Tongue (tissue), 2 donors: Measurements from ENCODE around the gene IL6R. TPM values are rescaled to one million over a fixed set of nuclear protein-coding genes. Genes with fewer than 3 reads are reported as not detected.
"Not testable (repeated sequence)": the region's sequence is repeated elsewhere in the genome, so short reads cannot be mapped to it uniquely, and the experiment has no call there.

Source experiments
- DNase-seq: peaks from one replicate; pipeline ENCODE4 v3.0.0-alpha.2; 2015
- total RNA-seq: library from RNA; depleted of rRNA; stranded (reverse); fragments of >200 nt; gene quantifications from one replicate; pipeline ENCODE4 v1.2.3, GENCODE V29; 2014

The IL6R gene
- total RNA-seq, 1 donor from 2014 or later: 35.0 TPM

- no peak for DNase-seq
Observed at GRCh38 chr1:154483941-154484803, 79.0 kb downstream of the IL6R start.

DNA sequence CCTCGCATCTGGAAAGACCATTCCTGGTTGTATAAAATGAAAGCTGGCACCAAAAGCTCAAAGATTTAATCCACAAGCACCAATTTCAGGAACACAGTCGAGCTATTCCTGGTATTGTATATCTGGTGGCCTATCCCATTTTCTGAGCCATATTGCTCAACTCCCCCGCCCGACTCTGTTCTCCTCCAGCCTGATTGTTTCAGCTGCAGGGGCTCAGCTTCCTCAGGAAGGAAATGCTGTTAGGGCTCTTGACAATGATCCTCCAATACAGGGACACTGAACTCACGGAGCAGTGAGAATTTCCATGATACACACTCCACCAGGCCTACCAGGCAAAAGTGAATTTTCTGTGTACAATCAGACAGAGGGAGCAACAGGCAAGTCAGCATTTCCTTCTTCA lies 80.0 kb downstream of the IL6R start:
- DNase-seq: peak; percentile 22

DNA sequence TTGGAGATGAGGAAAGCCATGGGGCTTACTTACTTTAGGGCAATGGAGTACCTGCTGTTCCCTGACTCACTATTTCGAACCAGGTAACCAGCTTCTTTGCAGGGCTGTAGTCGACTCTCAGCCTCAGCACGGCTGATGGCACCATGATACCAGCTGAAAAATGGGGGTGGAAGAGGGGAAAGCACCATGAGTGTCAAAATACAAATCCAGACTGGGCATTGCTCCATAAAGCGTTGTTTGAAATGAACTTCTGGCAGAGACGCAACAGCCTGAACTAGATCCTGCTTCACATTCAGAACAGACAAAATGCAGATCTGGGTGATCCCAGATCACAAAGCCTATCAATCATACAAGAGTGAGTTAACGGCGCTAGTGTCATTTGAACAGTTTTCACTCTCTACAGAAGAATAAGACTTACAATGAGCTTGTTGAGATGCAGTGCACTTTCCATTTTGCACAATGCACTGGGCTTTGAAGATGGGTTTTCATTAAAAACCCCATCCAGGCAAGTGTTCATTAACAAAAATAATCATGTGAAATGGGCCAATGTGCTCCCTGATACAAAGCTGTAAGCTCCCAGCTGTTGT lies 80.9 kb downstream of the IL6R start:
- DNase-seq: peak; percentile 39

- not testable (repeated sequence) for DNase-seq
Observed at GRCh38 chr1:154486756-154487155, 81.6 kb downstream of the IL6R start.

DNA sequence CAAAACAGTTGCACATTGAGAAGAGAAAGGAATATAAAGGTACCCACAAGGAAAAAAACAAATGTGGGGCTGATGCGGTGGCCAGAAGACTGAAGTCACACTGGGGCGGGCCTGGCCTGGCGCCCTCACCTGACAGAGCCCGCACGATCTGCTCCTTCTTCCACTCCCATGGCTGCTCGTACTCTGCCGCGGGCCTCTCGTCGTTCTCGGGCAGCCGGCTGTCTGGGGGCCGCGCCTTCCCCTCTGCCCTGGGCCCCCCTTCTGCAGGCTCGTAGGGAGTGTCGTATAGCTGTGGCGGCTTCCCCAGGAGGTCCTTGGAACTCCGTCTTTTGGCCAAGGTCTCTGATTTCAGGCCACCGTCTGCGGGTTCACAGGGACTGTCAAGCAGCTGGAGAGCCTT lies 83.8 kb downstream of the IL6R start:
- DNase-seq: no peak

DNA sequence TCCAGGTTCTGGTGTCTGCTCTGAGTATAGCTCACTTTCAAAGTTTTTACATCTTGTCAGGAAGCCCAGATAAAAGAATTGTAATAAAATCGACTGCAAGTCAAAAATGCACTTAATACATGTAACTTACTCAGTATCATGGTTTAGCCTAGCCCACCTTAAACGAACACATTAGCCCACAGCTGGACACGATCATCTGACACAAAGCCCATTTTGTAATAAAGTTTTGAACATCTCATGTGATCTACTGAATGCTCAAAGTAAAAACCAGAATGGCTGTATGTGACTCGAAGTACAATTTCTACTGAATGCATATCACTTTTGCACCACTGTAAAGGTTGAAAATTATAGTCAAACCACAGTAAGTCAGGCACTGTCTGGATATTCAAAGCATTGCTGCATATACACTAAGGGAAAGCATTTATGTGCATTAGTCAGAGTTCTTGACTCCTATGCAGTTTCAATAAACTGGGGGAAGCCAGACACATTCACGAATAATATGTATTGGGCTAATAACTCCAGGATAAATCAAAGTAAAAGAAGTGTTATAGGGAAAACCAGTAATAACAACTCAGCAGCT lies 84.6 kb downstream of the IL6R start:
- DNase-seq: no peak

DNA sequence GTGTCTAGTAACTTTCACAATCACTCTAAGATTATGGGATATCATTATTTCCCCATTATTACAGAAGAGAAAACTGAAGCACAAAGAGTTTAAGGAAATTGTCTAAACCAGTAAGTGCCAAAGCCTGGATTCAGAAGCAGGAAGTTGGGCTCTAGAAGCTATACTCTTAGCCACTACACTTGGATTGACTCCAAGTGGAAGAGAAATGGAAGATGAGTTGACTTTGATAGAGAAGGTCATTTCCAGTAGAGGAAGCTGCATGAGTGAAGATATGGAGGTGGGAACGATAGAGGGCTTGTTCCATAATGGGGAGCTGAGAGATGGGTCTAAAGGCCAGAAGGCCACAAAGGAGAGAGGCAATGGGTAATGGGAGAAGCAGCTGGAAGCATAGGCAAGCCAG lies 85.2 kb downstream of the IL6R start:
- no peak for DNase-seq

DNA sequence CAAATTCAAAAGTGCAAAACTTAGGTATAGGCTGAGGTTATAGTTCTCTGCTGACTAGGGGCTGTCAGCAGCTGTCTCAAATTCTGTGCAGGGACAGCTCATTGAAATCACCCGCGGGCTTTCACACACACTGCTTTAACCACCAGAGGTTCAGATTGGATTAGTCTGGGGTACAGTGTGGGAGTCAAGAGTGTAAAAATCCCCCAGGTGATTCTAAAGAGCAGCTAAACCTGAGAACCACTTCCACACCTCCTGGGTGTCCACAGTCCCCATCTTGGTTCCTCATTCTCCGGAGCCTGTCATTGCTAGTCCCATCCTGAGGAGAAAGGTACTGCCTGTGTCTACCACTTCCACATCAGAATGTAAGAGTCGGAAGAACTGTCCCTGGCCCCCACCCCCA lies 87.0 kb downstream of the IL6R start:
- DNase-seq: no peak

DNA sequence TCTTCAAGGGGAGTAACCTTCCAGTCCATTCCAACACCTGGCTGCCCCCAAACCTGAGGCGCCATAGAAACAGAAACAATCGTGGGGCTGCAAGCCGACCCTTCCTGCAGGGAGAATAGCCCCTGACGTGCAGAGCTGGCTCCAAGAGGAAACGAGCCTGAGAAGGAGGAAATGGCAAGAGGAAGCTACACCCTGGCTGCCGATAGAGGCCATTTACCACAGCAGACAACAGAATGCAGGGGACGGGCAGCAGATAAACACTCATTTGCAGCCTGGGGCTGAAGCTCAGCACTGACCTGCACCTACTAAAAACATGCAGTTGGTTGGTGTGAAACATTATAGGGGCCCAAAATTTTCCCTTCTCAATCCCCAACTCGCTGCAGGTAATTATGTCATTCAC lies 88.1 kb downstream of the IL6R start:
- DNase-seq: peak; percentile 23

- DNase-seq: no peak
Observed at GRCh38 chr1:154495496-154496273, 90.5 kb downstream of the IL6R start.

DNA sequence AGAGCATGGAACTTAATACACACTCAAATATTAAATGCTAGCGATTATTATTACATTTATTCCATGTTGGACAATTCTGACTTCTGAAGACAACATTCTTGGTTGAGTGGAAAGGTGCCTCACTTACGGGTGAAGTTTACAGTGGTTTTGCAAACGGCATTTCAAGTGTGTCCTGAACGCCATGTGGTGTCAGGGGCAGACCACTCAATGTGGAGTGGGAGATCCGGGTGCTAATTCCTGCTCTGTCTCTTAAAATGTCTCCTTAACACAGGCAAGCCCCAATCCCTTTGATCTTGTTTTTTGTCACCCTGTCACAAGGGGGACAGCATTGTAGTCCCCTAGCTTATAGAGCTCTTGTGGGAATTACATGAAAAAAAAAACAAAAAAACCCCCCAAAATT lies 91.2 kb downstream of the IL6R start:
- no peak for DNase-seq

- no peak for DNase-seq
Observed at GRCh38 chr1:154497026-154497806, 92.1 kb downstream of the IL6R start.

- no peak for DNase-seq
Observed at GRCh38 chr1:154499446-154499845, 94.3 kb downstream of the IL6R start.

GRCh38 chr1:154500533-154500932 lies 95.4 kb downstream of the IL6R start:
- no peak for DNase-seq

- no peak for DNase-seq
Observed at GRCh38 chr1:154501423-154502065, 96.4 kb downstream of the IL6R start.

- peak; percentile 13 for DNase-seq
Observed at GRCh38 chr1:154502066-154502743, 97.1 kb downstream of the IL6R start, which contains the start of the genes SHE and TDRD10. SHE (minus strand) TSS chr1:154502412; CDS start chr1:154502026, 386 bp downstream. TDRD10 (plus strand) TSS chr1:154502219; CDS start chr1:154506904, 4,685 bp downstream.

DNA sequence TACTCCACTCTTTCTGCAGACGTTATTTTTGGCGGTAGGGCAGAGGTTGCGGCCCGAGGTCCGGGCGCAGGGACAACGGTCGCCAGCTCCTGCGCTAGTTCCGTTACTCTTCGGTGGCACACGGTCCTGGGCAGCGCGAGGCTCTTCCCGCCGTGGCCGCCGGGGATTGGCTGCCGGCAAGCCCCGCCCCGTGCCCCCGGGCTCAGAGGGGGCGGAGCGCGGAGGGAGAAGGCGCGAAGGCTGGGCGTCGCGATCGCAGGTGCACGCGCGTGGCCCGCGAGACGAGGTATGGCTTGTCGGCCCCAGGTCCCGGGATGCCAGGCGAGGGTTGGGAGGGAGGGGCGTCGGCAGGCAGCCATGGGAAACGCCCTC lies 97.6 kb downstream of the IL6R start:
- no peak for DNase-seq

- DNase-seq: no peak
Observed at GRCh38 chr1:154503898-154504297, 98.8 kb downstream of the IL6R start.

GRCh38 chr1:154512760-154513159 lies 107.6 kb downstream of the IL6R start:
- no peak for DNase-seq

DNA sequence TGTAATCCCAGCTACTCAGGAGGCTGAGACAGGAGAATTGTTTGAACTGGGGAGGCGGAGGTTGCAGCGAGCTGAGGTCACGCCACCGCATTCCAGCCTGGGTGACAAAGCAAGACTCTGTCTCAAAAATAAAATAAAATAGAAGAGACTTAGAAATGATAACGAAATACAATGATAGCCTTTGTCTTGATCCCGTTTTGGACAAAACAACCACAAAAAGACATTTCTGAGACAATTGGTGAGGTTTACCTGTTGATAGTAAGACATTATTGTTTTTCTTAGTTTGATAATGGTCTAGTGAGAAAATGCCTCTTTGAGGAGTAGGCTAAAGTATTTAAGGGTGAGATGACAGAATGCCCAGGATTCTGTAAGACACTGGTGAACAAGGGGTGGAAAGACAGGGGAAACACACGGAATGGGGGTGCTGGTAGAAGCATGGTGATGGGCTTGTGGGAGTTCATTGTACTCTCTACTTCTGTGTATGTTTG lies 109.0 kb downstream of the IL6R start:
- no peak for DNase-seq
